ENCODE measurements around the gene KHDC4.

DNA sequence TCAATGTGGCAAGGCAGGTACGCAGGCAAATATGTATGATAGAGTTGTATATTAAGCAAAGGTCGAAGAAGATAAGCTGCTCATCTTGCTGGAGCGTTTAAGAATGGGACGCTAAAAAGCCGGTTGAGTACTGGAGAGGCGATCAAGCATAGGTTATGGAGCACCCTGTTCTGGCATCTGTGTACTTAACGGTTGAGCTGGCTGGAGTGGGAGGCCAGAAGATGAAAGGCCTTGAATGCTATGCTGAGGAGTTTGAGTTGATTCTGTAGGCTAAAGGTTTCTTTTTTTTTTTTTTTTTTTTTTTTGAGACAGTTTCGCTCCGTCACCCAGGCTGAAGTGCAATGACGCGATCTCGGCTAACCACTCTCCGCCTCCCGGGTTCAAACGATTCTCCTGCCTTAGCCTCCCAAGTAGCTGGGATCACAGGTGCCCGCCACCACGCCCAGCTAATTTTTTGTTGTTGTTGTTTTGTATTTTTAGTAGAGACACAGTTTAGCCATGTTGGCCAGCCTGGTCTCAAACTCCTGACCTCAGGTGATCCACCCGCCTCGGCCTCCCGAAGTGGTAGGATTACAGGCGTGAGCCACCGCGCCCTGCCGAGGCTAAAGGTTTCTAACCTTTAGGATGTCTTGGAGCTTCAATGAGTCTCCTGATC lies 850 bp upstream of the KHDC4 start:
- TF ChIP-seq, protein P1, sequence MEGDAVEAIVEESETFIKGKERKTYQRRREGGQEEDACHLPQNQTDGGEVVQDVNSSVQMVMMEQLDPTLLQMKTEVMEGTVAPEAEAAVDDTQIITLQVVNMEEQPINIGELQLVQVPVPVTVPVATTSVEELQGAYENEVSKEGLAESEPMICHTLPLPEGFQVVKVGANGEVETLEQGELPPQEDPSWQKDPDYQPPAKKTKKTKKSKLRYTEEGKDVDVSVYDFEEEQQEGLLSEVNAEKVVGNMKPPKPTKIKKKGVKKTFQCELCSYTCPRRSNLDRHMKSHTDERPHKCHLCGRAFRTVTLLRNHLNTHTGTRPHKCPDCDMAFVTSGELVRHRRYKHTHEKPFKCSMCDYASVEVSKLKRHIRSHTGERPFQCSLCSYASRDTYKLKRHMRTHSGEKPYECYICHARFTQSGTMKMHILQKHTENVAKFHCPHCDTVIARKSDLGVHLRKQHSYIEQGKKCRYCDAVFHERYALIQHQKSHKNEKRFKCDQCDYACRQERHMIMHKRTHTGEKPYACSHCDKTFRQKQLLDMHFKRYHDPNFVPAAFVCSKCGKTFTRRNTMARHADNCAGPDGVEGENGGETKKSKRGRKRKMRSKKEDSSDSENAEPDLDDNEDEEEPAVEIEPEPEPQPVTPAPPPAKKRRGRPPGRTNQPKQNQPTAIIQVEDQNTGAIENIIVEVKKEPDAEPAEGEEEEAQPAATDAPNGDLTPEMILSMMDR (IDR thresholded peaks at IDR 0.05; ENCODE audit: poor library complexity): no peak
- TF ChIP-seq EZH2phosphoT487 (IDR thresholded peaks at IDR 0.05; ENCODE audit: low read depth, severe bottlenecking, unreplicated experiment): no peak

Measured in hepatocyte (in vitro differentiated cells).